Esophagus squamous epithelium (tissue), 4 donors: Measurements from ENCODE around the gene A4GNT.

Source experiments
- CTCF ChIP-seq, 6 experiments: fragments of 450-650 bp in 4 of 6; fragments of 200-600 bp in 2 of 6; sonication (generic) in 2 of 6; IDR thresholded peaks; one replicate each; pipeline ENCODE4 v1.5.1; 2016 to 2019; ENCODE audit warnings: antibody characterized with exemption in 6 of 6, mild to moderate bottlenecking in 4 of 6, moderate library complexity in 4 of 6
- POLR2A ChIP-seq, 4 donors: fragments of 450-650 bp; IDR thresholded peaks; one replicate each; pipeline ENCODE4 v1.6.1; 2017; ENCODE audit warnings: antibody characterized with exemption in 4 of 4, mild to moderate bottlenecking in 4 of 4, moderate library complexity in 3 of 4

DNA sequence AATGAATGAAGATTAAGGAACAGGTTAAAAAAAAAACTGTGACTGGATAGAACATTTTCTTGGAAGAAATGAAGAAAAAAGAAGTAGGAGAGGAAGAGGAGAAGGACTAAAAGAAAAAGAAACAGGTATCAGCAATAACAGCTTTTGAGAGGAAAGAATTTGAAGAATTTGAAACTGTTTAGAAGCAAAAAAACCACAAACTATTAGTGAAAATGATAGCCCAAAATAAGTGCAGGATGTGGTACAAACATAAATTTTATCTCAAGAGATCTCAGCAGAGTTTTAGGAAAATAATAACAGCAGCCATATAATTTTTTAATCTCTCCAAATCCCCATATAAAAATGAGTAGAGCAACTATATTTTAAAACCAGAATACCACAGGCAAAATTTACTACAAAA lies 8.8 kb upstream of the A4GNT start:
- TF ChIP-seq CTCF (IDR thresholded peaks at IDR 0.05) (no peak), POLR2A (IDR thresholded peaks at IDR 0.05) (no peak)
